GM18951 (cell line): ENCODE measurements around the gene C1orf198.

Experiments used
- POLR2A ChIP-seq: IDR thresholded peaks from 4 replicates; pipeline ENCODE4 v1.6.1; 2011; ENCODE audit warnings: mild to moderate bottlenecking; ENCODE audit not compliant: insufficient read length, insufficient read depth; ENCODE audit errors: extremely low read depth
- in situ Hi-C: fragments of 300-500 bp; cut with MboI; formaldehyde crosslinking; loops from one replicate; pipeline ENCODE4 v1.12.0; 2022; ENCODE audit warnings: low sequenced_read_pairs, mixed read lengths, inconsistent platforms; ENCODE audit not compliant: unreplicated experiment

Gene C1orf198

GRCh38 chr1:230902349-230902923 lies 34.1 kb upstream of the C1orf198 start:
- in situ Hi-C loops = loop anchor here (25.0 kb wide), 1 partner anchor 285 kb away; no protein-coding TSS in a partner anchor
- TF ChIP-seq POLR2A = no peak

GRCh38 chr1:230901671-230902070 lies 33.4 kb upstream of the C1orf198 start:
- in situ Hi-C loops = loop anchor here (25.0 kb wide), 1 partner anchor 286 kb away; no protein-coding TSS in a partner anchor
- TF ChIP-seq POLR2A = no peak

GRCh38 chr1:230900984-230901383 lies 32.7 kb upstream of the C1orf198 start:
- in situ Hi-C loops = loop anchor here (25.0 kb wide), 1 partner anchor 286 kb away; no protein-coding TSS in a partner anchor
- no peak for TF ChIP-seq POLR2A

GRCh38 chr1:230899841-230900251 lies 31.5 kb upstream of the C1orf198 start:
- in situ Hi-C loops = loop anchor here (25.0 kb wide), 1 partner anchor 287 kb away; no protein-coding TSS in a partner anchor
- no peak for TF ChIP-seq POLR2A

GRCh38 chr1:230898748-230899147 lies 30.4 kb upstream of the C1orf198 start:
- in situ Hi-C loops = no loop called here

GRCh38 chr1:230898144-230898543 lies 29.8 kb upstream of the C1orf198 start:
- in situ Hi-C loops = no loop called here
- no peak for TF ChIP-seq POLR2A

More at GRCh38 chr1:230898748-230899147, 30.4 kb upstream of the C1orf198 start:
- TF ChIP-seq POLR2A = no peak

GRCh38 chr1:230896779-230897178 lies 28.5 kb upstream of the C1orf198 start:
- in situ Hi-C loops = no loop called here
- TF ChIP-seq POLR2A = no peak

- TF ChIP-seq POLR2A = no peak
- in situ Hi-C loops = no loop called here
Measured at GRCh38 chr1:230895452-230895851, 27.1 kb upstream of the C1orf198 start.

- in situ Hi-C loops = no loop called here
- no peak for TF ChIP-seq POLR2A
Measured at GRCh38 chr1:230894664-230895063, 26.3 kb upstream of the C1orf198 start.

DNA sequence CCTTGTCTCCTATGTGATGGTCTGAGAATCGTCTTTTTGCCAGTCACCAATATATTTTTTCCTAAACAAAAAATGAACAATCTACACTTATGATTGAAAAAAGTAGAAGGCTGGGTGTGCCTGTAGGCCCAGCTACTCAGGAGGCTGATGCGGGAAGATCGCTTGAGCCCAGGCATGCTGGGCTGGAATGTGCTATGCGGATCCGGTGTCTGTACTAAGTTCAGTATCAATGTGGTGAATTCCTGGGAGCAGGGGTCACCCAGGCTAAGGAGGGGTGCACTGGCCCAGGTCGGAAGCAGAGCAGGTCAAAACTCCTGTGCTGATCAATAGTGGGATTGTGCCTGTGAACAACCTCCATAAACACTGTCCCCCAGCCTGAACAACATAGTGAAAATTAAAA lies 25.7 kb upstream of the C1orf198 start:
- in situ Hi-C loops = no loop called here
- TF ChIP-seq POLR2A = no peak

DNA sequence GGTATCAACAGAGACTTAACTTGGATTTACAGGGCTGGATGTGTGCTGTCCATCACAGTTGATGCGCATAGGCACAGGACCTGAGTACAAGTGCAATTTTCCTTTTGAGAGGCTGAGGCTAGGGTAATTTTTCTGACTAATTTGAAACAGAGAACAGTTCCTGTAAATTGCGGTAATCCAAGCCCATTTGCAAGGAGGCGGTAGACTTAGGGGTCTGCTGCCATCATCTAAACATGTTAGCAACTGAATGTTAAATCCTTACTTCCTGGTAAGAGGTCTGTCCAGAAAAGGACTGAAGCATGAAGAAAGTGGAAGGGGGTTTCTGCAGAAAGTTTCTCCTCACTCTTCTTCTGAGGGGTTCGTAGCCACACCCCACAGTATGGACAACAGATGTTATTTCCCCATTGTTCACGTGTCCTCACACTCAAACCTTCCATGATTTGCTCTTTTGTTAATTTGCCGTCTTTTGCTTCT lies 23.7 kb upstream of the C1orf198 start:
- in situ Hi-C loops = no loop called here
- no peak for TF ChIP-seq POLR2A

GRCh38 chr1:230891413-230891812 lies 23.1 kb upstream of the C1orf198 start:
- TF ChIP-seq POLR2A = no peak
- in situ Hi-C loops = no loop called here

GRCh38 chr1:230884646-230885045 lies 16.3 kb upstream of the C1orf198 start:
- TF ChIP-seq POLR2A = no peak
- in situ Hi-C loops = no loop called here

GRCh38 chr1:230883967-230884366 lies 15.6 kb upstream of the C1orf198 start:
- in situ Hi-C loops = no loop called here
- TF ChIP-seq POLR2A = no peak

- no peak for TF ChIP-seq POLR2A
- in situ Hi-C loops = no loop called here
Measured at GRCh38 chr1:230879778-230880177, 11.5 kb upstream of the C1orf198 start.

GRCh38 chr1:230878591-230878990 lies 10.3 kb upstream of the C1orf198 start:
- no peak for TF ChIP-seq POLR2A
- in situ Hi-C loops = no loop called here
